DMS153 treated with DMSO at 0.1 percent for 48 hours (cell line): Measurements from ENCODE around the gene UBXN11.

Source experiments
- DNase-seq: peaks from one replicate; lab custom pipeline; 2025; ENCODE audit not compliant: unreplicated experiment; lab: John Stamatoyannopoulos, UW

The UBXN11 gene

GRCh38 chr1:26286064-26286416 is 20.4 kb downstream of the UBXN11 start:
- DNase-seq = no peak

- no peak for DNase-seq
Observed at GRCh38 chr1:26285366-26286063, 20.9 kb downstream of the UBXN11 start.

GRCh38 chr1:26284597-26285347 is 21.7 kb downstream of the UBXN11 start:
- DNase-seq = peak; percentile 48

- DNase-seq = no peak
Observed at GRCh38 chr1:26283871-26284596, 22.4 kb downstream of the UBXN11 start.

- DNase-seq = no peak
Observed at GRCh38 chr1:26283279-26283853, 23.1 kb downstream of the UBXN11 start.

- no peak for DNase-seq
Observed at GRCh38 chr1:26282401-26282918, 24.0 kb downstream of the UBXN11 start.

GRCh38 chr1:26281971-26282370 is 24.5 kb downstream of the UBXN11 start:
- DNase-seq = no peak

GRCh38 chr1:26281091-26281958 is 25.1 kb downstream of the UBXN11 start:
- no peak for DNase-seq

GRCh38 chr1:26280333-26281042 is 25.9 kb downstream of the UBXN11 start:
- no peak for DNase-seq

GRCh38 chr1:26279456-26280332 is 26.7 kb downstream of the UBXN11 start, which contains the start of gene SH3BGRL3:
Gene SH3BGRL3, plus strand, starts transcription at chr1:26280086. Its CDS starts 70 bp downstream, at chr1:26280156.
- peak; percentile 91 for DNase-seq

GRCh38 chr1:26278724-26279455 is 27.5 kb downstream of the UBXN11 start:
- no peak for DNase-seq

- no peak for DNase-seq
Observed at GRCh38 chr1:26278303-26278702, 28.1 kb downstream of the UBXN11 start.

- no peak for DNase-seq
Observed at GRCh38 chr1:26277719-26278118, 28.7 kb downstream of the UBXN11 start.

GRCh38 chr1:26277261-26277661 is 29.2 kb downstream of the UBXN11 start:
- no peak for DNase-seq

- no peak for DNase-seq
Observed at GRCh38 chr1:26276432-26276838, 30.0 kb downstream of the UBXN11 start.

- peak; percentile 48 for DNase-seq
Observed at GRCh38 chr1:26275580-26276431, 30.6 kb downstream of the UBXN11 start.

GRCh38 chr1:26274801-26275425 is 31.5 kb downstream of the UBXN11 start:
- DNase-seq = no peak
